Muscle layer of colon (tissue), 2 donors: ENCODE data around the gene CLUH.

Experiments used
- H3K27ac ChIP-seq: one replicate; pipeline ENCODE4 v1.7.0; 2013; ENCODE audit warnings: low read depth, mild to moderate bottlenecking, low read length, moderate library complexity
- H3K27me3 ChIP-seq, 2 donors: one replicate each; pipeline ENCODE4 v1.7.0; 2013; ENCODE audit warnings: low read length in 2 of 2, mild to moderate bottlenecking in 2 of 2; ENCODE audit not compliant: insufficient read depth in 2 of 2, control insufficient read depth in 1 of 2
- H3K36me3 ChIP-seq: one replicate; pipeline ENCODE4 v1.7.0; 2013; ENCODE audit warnings: mild to moderate bottlenecking, low read length; ENCODE audit not compliant: insufficient read depth
- H3K4me1 ChIP-seq: one replicate; pipeline ENCODE4 v1.7.0; 2013; ENCODE audit warnings: mild to moderate bottlenecking, low read length; ENCODE audit not compliant: insufficient read depth
- H3K4me3 ChIP-seq, 2 donors: one replicate each; pipeline ENCODE4 v1.7.0; 2013; ENCODE audit warnings: low read length in 2 of 2, low read depth in 1 of 2, mild to moderate bottlenecking in 1 of 2, moderate library complexity in 1 of 2
- H3K9ac ChIP-seq: one replicate; pipeline ENCODE4 v1.7.0; 2013; ENCODE audit warnings: low read length
- H3K9me3 ChIP-seq: one replicate; pipeline ENCODE4 v1.7.0; 2013; ENCODE audit warnings: mild to moderate bottlenecking, low read length
- donor health status: abdominal sarcoma.
- donor health status: Adenocarcinoma of cecum.

CLUH gene

DNA sequence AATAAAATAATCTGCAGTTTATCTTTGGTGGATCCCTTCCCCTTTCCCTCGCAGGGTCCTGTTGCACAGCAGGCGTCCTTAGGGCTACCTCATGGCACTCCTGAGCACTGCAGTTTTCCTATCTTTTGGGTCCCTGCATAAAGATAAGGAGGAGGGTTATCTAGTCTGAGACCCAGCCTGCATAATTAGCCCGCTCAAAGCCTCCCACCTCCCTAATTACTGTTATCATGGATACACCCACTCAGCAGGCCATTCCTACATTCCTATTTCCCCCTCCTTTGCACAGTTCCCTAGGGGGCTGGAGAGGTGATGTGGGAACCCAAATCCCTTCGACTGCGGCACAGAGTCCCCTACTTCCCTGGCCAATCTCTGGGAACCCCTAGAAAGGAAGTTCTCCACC, 5.1 kb upstream of the CLUH start:
- Histone ChIP-seq H3K27me3 (no peaks in the 10 kb centered on the region), H3K36me3 (no peaks in the 10 kb centered on the region)

DNA sequence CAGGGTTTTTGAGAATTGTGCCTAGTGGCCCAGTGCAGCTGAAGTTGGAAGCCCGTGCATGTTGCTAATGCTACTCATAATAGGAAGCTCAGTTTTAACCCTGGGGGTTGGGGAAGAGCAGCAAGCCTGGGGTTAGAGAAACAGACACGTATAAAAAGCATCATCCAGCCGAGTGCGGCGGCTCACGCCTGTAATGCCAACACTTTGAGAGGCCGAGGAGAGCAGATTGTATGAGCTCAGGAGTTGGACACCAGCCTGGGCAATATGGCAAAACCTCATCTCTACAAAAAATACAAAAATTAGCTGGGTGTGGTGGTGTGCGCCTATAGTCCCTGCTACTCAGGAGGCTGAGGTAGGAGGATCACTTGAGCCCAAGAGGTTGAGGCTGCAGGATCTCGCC, 2.3 kb upstream of the CLUH start:
- Histone ChIP-seq H3K36me3 (no peaks in the 10 kb centered on the region), H3K9ac (no peak overlapping the region), H3K27me3 (no peaks in the 10 kb centered on the region), H3K4me1 (peaks cover 26% of the 10 kb centered on the region), H3K27ac (no peak overlapping the region), H3K4me3 (no peak overlapping the region), H3K9me3 (no peaks in the 10 kb centered on the region)

More for the DNA sequence above, 5.1 kb upstream of the CLUH start:
- no peak overlapping the region for H3K9ac ChIP-seq
- H3K9me3 ChIP-seq = no peaks in the 10 kb centered on the region
- no peak overlapping the region for H3K27ac ChIP-seq
- no peak overlapping the region for H3K4me3 ChIP-seq
- H3K4me1 ChIP-seq = peaks cover 8% of the 10 kb centered on the region

DNA sequence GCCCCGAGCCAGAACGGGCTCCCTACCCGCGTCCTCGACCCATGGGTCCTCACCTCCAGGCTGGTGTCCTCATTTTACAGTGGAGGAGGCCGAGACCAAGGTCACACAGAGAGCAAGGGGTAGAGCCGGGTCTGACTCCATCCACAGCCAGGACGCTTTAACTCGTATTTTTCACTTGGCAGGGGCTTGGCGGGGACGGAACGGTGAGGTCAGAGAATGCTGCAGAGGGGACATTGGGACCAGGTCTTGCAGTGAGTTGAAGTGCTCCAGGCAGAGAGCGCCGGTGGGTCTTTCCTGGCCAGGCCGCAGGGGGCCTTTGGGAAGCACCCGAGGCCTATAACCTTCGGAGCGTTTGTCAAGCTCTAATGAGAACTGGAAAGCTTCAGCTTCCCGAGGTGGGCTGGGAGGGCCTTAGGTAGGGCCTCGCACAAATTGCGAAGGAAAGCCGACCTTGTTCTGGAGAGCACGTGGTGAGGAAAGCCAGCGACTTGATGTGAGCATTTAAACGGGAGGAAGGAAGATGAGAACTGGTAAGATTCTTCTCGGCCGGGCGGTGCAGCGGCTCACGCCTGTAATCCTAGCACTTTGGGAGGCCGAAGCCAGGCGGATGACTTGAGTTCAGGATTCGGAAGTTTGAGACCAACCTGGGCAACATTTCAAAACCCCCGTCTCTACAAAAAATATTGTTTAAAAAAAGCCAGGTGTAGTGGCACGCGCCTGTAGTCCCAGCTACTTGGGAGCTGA, 908 bp upstream of the CLUH start:
- Histone ChIP-seq H3K36me3 (no peaks in the 10 kb centered on the region), H3K4me1 (peaks cover 40% of the 10 kb centered on the region), H3K9me3 (no peaks in the 10 kb centered on the region), H3K27me3 (no peaks in the 10 kb centered on the region), H3K4me3 (peak overlapping the region; percentile 76 to 92), H3K9ac (peak overlapping the region; percentile 43), H3K27ac (peak overlapping the region; percentile 74)

DNA sequence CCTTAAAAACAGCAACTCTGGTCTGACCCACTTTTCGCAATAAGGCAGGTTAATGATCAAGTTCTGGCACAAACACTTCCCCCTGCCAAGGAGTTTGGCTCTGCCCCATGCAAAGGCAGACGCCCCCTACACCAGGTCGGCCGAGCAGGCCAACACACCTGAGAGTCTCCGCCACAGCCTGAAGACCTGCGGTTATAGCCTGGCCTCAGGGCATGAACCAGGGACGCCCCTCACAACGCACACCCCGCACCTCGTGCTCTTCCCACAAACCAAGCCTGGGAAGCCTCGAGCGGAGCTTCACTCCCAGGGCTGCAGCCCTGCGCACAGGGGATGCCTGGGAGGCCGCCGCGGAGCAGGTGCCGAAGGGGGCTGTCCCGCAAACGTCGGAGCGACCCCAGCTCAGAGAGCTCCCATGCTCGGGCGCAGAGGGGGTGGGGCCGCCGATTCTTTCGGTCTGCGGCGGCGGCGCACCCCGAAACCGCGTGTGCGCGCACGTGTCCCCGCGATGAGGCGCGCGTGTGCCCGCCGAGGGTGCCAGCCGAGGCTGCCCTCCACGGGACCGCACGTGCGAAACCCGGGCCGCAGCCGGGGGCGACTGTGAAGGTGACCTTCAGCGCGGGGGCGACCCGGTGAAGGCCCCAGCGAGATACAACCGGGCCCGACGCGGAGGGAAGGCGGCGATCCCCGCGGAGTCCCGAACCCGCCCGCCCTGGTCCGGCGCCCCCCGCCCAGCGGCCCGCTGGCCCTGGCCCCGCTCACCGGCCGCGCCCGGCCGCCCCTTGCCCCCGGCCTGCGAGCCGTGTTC, 559 bp downstream of the CLUH start:
- H3K27ac ChIP-seq = peak overlapping the region; percentile 76
- peak overlapping the region; percentile 18 for H3K9ac ChIP-seq
- H3K4me3 ChIP-seq = peak overlapping the region; percentile 76 to 92
- peaks cover 43% of the 10 kb centered on the region for H3K4me1 ChIP-seq
- no peaks in the 10 kb centered on the region for H3K27me3 ChIP-seq
- no peaks in the 10 kb centered on the region for H3K9me3 ChIP-seq
- no peaks in the 10 kb centered on the region for H3K36me3 ChIP-seq

DNA sequence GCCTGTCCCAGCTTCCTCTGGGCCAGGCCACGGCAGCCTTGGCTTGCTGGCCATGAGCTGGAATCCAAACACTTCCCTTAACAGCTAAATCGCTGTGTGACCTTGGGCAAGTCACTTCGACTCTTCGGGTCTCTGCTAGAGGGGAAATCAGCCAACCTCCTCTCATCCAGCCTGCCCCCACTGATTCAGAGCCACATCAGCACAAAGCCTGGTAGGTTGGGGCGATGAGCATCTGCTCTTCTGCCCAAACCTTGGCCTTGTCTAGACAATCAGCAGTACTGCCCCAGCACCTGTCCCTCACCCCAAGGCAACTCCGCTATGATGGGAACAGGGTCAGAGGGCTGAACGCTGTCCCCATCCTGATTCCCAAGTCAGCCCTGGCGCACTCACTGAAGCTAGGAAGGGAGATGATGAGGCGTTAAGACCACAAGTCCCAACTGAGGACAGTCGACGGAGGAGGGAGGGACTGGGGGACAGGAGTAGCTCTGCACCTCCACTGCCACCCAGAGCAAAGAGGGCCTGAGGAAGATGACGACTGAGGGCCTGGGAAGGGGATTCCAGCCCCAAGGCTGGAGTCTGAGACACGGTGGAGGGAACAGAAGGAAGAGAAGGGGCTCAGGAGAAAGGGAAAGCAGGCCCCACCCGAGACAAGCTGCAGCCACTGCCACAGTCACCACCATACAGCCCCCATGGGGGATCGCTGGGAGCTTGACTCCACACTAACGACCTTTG, 1.3 kb downstream of the CLUH start:
- Histone ChIP-seq H3K9me3 (no peaks in the 10 kb centered on the region), H3K9ac (peak overlapping the region; percentile 18), H3K27me3 (no peaks in the 10 kb centered on the region), H3K4me3 (peak overlapping the region; percentile 76 to 92), H3K36me3 (no peaks in the 10 kb centered on the region), H3K4me1 (peaks cover 47% of the 10 kb centered on the region), H3K27ac (peak overlapping the region; percentile 76)

DNA sequence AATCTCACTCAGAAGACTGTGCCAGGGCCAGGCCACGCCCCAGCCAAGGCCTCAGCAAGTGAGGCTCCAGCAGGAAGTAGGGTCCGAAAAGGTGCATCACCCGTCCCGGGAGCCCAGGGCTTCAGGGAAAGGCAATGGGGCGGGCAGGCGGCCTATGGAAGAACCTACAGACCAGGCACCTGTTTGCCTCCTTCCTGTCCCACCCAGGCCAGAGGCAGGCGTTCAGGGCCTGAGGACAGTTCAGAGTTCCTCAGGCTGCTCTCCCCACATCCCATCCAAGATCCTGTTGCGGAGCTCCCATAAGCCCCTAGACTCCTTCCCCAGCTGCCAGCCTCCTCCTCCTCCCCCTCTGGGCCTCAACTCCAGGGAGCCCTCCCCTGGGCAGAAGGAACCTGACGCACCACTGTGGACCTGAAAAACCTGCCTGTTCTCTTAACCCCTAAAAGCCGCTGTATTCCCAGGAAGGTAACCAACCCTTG, 2.3 kb downstream of the CLUH start:
- Histone ChIP-seq H3K27me3 (no peaks in the 10 kb centered on the region), H3K36me3 (no peaks in the 10 kb centered on the region), H3K4me3 (no peak overlapping the region), H3K27ac (no peak overlapping the region), H3K9me3 (no peaks in the 10 kb centered on the region), H3K4me1 (peaks cover 47% of the 10 kb centered on the region), H3K9ac (no peak overlapping the region)

DNA sequence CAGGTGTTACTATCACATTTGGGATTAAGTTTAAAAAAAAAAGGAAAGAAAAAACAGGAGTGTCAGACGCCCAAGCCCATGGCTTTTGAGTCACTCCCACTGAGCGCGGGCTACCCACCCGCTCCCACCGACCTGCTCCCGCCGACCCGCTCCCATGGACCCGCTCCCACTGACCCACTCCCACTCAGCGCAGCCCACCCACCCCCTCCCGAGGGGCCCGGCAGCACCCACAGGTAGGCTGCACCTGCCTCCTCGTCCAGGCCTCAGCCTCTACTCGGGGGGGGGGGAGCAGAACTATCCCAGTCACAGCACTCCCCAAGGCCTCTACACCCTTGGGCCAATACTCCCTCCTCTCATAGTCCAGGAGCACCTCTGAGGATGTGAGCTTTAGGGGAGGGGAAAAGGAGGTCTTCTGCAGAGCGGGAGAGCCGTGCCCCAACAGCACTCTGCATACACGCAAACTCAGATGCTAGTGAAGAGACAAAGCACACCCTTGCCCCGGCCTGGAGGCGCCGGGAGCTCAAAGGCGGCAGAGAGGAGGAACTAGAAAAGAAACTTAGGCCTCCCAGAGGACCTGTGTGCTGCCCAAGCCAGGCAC, 2.9 kb downstream of the CLUH start:
- Histone ChIP-seq H3K9me3 (no peaks in the 10 kb centered on the region), H3K9ac (no peak overlapping the region), H3K27me3 (no peaks in the 10 kb centered on the region), H3K4me3 (no peak overlapping the region), H3K4me1 (peaks cover 47% of the 10 kb centered on the region), H3K27ac (no peak overlapping the region), H3K36me3 (no peaks in the 10 kb centered on the region)

DNA sequence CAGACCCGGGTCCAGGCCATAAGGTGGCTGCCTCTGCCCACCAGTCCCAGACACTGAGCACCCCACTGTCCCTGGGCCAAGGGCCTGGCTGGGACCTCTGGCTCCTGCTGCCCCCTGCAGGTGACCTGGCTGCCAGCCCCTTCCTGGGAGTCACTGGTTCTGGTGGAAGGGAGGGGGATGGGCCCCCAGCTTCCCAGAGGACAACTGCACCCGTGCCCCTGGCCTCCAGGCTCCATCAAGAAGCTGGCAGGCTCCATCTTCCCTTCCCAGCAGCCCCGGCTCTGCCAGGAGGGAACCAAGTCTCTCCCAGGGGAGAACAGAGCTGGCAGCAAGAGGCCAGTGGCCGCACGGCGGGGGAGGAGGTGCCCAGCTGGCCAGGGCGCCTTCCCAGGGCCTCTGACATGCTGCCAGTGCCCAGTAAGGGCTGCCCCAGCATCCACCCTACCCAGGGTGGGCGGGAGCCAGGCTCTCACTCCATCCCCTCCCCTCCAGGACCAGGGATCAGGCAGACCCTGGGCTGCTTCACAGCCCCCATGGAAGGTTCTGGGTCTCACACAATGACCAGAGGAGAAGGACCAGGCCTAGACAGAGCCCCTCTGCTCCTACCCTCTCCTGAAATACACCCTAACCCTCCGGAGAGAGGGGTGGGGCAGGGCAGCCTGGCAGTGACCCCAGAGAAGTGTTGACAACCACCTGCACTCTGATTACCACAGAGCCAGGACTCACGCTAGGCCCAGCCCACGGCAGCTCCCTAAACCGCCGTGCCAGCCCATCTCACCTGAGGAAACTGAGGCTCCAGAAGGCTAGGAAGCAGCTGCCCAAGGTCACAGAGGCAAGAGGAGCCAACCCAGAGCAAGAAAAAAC, 3.6 kb downstream of the CLUH start:
- H3K9me3 ChIP-seq = no peaks in the 10 kb centered on the region
- peaks cover 46% of the 10 kb centered on the region for H3K4me1 ChIP-seq
- no peak overlapping the region for H3K4me3 ChIP-seq
- H3K36me3 ChIP-seq = no peaks in the 10 kb centered on the region
- H3K27me3 ChIP-seq = no peaks in the 10 kb centered on the region
- H3K9ac ChIP-seq = no peak overlapping the region
- H3K27ac ChIP-seq = peak overlapping the region; percentile 6

DNA sequence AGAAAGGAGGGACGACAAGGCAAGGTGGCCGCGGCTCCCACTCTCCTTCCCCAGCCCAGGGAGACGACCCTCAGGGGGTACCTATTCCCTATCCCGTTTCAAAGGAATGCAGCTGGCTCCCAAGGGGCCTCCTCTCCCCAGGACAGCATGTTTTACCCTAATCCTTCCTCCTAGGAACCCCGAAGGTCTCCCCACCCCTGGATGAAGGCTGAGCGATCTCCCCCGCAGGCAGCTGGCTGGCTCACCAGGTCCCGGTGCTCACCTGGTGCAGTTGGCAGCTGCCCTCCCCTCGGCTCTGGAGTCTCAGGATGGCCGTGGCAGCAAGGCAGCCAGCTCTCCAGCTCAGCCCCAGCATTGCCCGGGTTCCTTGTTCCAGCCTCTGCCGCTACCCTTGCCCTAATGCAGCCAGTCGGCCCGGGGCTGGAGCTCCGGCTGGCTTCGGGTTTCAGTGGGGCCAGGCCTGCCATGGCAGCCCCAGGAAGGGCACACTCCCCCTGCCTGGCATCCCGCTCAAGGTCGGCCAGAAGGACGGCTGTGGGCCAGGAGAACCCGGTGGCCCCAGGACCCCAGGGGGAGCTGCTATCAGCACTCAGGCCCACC, 4.6 kb downstream of the CLUH start:
- Histone ChIP-seq H3K4me1 (peaks cover 39% of the 10 kb centered on the region), H3K27me3 (no peaks in the 10 kb centered on the region), H3K36me3 (peaks cover 9% of the 10 kb centered on the region), H3K9ac (no peak overlapping the region), H3K27ac (no peak overlapping the region), H3K9me3 (no peaks in the 10 kb centered on the region), H3K4me3 (no peak overlapping the region)
